Cardiac fibroblast (primary cell): ENCODE measurements around the gene CENPN.

Source experiments
- DNase-seq, 2 donors: peaks; one replicate each; pipeline versions ENCODE4 v3.0.0 to v3.0.0-alpha.2; 2010; ENCODE audit warnings: low read depth in 2 of 2
- H3K4me3 ChIP-seq, 2 donors: replicated peaks in 1 of 2; 1 replicate in 1 of 2; 2 replicates in 1 of 2; pipeline ENCODE4 v1.5.1; 2011; ENCODE audit warnings: low read depth in 2 of 2, low read length in 2 of 2, mild to moderate bottlenecking in 2 of 2, moderate library complexity in 1 of 2
- CTCF ChIP-seq: IDR thresholded peaks from one replicate; pipeline ENCODE4 v1.5.1; 2011; ENCODE audit warnings: low read depth, mild to moderate bottlenecking, low read length, inconsistent platforms

Gene CENPN

GRCh38 chr16:80969114-80969484 lies 37.9 kb upstream of the CENPN start:
- DNase-seq, result no peak
- TF ChIP-seq CTCF, result no peak
- H3K4me3 ChIP-seq, result no peak overlapping the region

GRCh38 chr16:80971819-80972218 lies 35.2 kb upstream of the CENPN start:
- TF ChIP-seq CTCF, result no peak
- DNase-seq, result no peak
- no peak overlapping the region for H3K4me3 ChIP-seq

GRCh38 chr16:80972611-80973010 lies 34.4 kb upstream of the CENPN start:
- TF ChIP-seq CTCF, result no peak

GRCh38 chr16:80973991-80974390 lies 33.0 kb upstream of the CENPN start:
- no peak for DNase-seq
- TF ChIP-seq CTCF, result no peak
- H3K4me3 ChIP-seq, result no peak overlapping the region

More at GRCh38 chr16:80972611-80973010, 34.4 kb upstream of the CENPN start:
- no peak for DNase-seq
- H3K4me3 ChIP-seq, result no peak overlapping the region

GRCh38 chr16:80974649-80975376 lies 32.2 kb upstream of the CENPN start:
- TF ChIP-seq CTCF, result peak; percentile 37
- H3K4me3 ChIP-seq, result no peak overlapping the region
- peak in 1 of 2 donors; percentile 21 for DNase-seq

- DNase-seq, result peak in 1 of 2 donors; percentile 18
- no peak for TF ChIP-seq CTCF
- H3K4me3 ChIP-seq, result no peak overlapping the region
These were observed 30.1 kb upstream of the CENPN start for GRCh38 chr16:80976946-80977345.

- no peak for DNase-seq
- TF ChIP-seq CTCF, result no peak
- no peak overlapping the region for H3K4me3 ChIP-seq
These were observed 25.9 kb upstream of the CENPN start for GRCh38 chr16:80981103-80981502.
